IPS DF 4.7 (cell line): Measurements from ENCODE around the gene UVRAG.
"Not testable (repeated sequence)": the region's sequence is repeated elsewhere in the genome, so short reads cannot be mapped to it uniquely, and the experiment has no call there.

Experiments used
- DNase-seq: peaks from one replicate; pipeline ENCODE4 v3.0.0-alpha.2; 2013; ENCODE audit warnings: low spot score; ENCODE audit errors: extremely low read depth

Gene UVRAG

GRCh38 chr11:76060475-76061036 is 245.5 kb downstream of the UVRAG start:
- DNase-seq, result not testable (repeated sequence)

GRCh38 chr11:76062733-76063132 is 247.7 kb downstream of the UVRAG start:
- DNase-seq, result no peak

GRCh38 chr11:76064192-76064591 is 249.2 kb downstream of the UVRAG start:
- DNase-seq, result no peak

GRCh38 chr11:76067099-76067498 is 252.1 kb downstream of the UVRAG start:
- no peak for DNase-seq

GRCh38 chr11:76069001-76069400 is 254.0 kb downstream of the UVRAG start:
- DNase-seq, result no peak

GRCh38 chr11:76071090-76071489 is 256.1 kb downstream of the UVRAG start:
- no peak for DNase-seq

- DNase-seq, result no peak
These were observed 258.7 kb downstream of the UVRAG start for GRCh38 chr11:76073724-76074123.

- no peak for DNase-seq
These were observed 259.4 kb downstream of the UVRAG start for GRCh38 chr11:76074148-76075095.

- no peak for DNase-seq
These were observed 260.7 kb downstream of the UVRAG start for GRCh38 chr11:76075716-76076115.

- DNase-seq, result not testable (repeated sequence)
These were observed 261.2 kb downstream of the UVRAG start for GRCh38 chr11:76076253-76076652.

- DNase-seq, result no peak
These were observed 261.7 kb downstream of the UVRAG start for GRCh38 chr11:76076749-76077148.

- no peak for DNase-seq
These were observed 262.7 kb downstream of the UVRAG start for GRCh38 chr11:76077575-76078150.

- not testable (repeated sequence) for DNase-seq
These were observed 266.1 kb downstream of the UVRAG start for GRCh38 chr11:76081084-76081483.

- no peak for DNase-seq
These were observed 268.8 kb downstream of the UVRAG start for GRCh38 chr11:76083563-76084451.

GRCh38 chr11:76085270-76085669 is 270.3 kb downstream of the UVRAG start:
- no peak for DNase-seq

GRCh38 chr11:76086743-76087635 is 272.0 kb downstream of the UVRAG start:
- DNase-seq, result no peak

- DNase-seq, result no peak
These were observed 272.7 kb downstream of the UVRAG start for GRCh38 chr11:76087749-76088148.

GRCh38 chr11:76088511-76088910 is 273.5 kb downstream of the UVRAG start:
- DNase-seq, result no peak

- no peak for DNase-seq
These were observed 275.2 kb downstream of the UVRAG start for GRCh38 chr11:76090174-76090573.

- DNase-seq, result no peak
These were observed 275.8 kb downstream of the UVRAG start for GRCh38 chr11:76090821-76091220.
